HG03060 (cell line): ENCODE data around the gene TRIM60.
"Not testable (repeated sequence)": the region's sequence is repeated elsewhere in the genome, so short reads cannot be mapped to it uniquely, and the experiment has no call there.

Source experiments
- ATAC-seq: cut with Tn5 transposase; IDR thresholded peaks from one replicate; pipeline ENCODE4 v1.9.1; 2021; ENCODE audit warnings: low read depth, moderate number of reproducible peaks; ENCODE audit not compliant: unreplicated experiment

Gene TRIM60

GRCh38 chr4:165052627-165053026 is 20.8 kb downstream of the TRIM60 start:
- no peak for ATAC-seq

GRCh38 chr4:165053645-165054044 is 21.8 kb downstream of the TRIM60 start, which contains the start of gene TRIM75:
TSS of gene TRIM75 (plus strand) at chr4:165053866. CDS start at chr4:165059148, 5,282 bp downstream.
- no peak for ATAC-seq

GRCh38 chr4:165055601-165056000 is 23.8 kb downstream of the TRIM60 start:
- ATAC-seq, result no peak

- no peak for ATAC-seq
These were observed 26.9 kb downstream of the TRIM60 start for GRCh38 chr4:165058666-165059065.

- ATAC-seq, result no peak
These were observed 27.6 kb downstream of the TRIM60 start for GRCh38 chr4:165059386-165059785.

GRCh38 chr4:165060938-165061337 is 29.1 kb downstream of the TRIM60 start:
- no peak for ATAC-seq

- ATAC-seq, result no peak
These were observed 38.8 kb downstream of the TRIM60 start for GRCh38 chr4:165070560-165070959.

GRCh38 chr4:165073346-165073745 is 41.5 kb downstream of the TRIM60 start:
- not testable (repeated sequence) for ATAC-seq

GRCh38 chr4:165077034-165077578 is 45.3 kb downstream of the TRIM60 start:
- no peak for ATAC-seq

GRCh38 chr4:165079476-165079875 is 47.7 kb downstream of the TRIM60 start:
- no peak for ATAC-seq

GRCh38 chr4:165084787-165085186 is 53.0 kb downstream of the TRIM60 start:
- not testable (repeated sequence) for ATAC-seq

- no peak for ATAC-seq
These were observed 54.1 kb downstream of the TRIM60 start for GRCh38 chr4:165085946-165086345.

- no peak for ATAC-seq
These were observed 56.6 kb downstream of the TRIM60 start for GRCh38 chr4:165088366-165088765.
